HG03280 (cell line): ENCODE measurements around the gene FARP1.

Source experiments
- ATAC-seq: cut with Tn5 transposase; IDR thresholded peaks from one replicate; pipeline ENCODE4 v1.9.1; 2021; ENCODE audit warnings: mild to moderate bottlenecking, moderate library complexity; ENCODE audit not compliant: unreplicated experiment

FARP1 gene

GRCh38 chr13:98374750-98375149 is 231.9 kb downstream of the FARP1 start:
- no peak for ATAC-seq

GRCh38 chr13:98377635-98378378 is 234.9 kb downstream of the FARP1 start:
- ATAC-seq = no peak

DNA sequence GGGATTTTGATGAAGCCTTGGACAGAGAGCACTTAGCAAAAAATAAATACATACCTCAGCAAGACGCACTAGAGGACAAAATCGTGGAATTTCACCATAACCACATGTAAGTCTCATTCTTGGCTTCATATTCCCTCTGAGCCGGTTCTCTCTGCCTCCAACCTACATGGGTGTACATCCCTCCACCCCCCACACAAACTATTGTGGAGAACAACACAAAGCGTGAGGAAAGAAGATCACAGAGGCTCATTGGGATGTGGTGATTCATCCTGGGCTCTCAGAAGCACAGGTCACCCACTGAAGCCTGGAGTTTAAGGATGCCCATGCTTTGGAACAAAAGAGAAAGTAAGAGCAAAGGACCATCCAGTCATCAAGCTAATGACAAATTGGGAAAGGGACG is 241.8 kb downstream of the FARP1 start:
- ATAC-seq = no peak

- no peak for ATAC-seq
Observed at GRCh38 chr13:98385606-98386005, 242.7 kb downstream of the FARP1 start.

DNA sequence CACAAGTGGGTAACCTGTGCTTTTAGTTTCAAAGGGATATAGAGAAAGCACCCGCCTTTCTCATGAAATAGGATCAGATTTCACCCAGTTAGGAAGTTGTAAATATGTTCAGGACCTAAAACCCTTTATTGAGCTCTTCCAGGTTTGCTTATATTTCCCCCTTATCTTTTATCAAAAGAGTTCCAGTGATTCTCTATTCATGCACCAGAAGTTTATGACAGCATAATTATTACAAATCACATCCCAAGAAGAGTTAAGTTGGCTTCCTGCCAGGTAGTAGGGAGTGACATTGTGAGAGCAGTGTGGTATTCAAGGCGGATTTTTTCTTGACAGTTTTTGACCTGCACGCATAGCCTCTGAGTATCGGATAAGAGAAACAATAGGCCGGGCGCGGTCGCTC is 243.7 kb downstream of the FARP1 start:
- no peak for ATAC-seq

DNA sequence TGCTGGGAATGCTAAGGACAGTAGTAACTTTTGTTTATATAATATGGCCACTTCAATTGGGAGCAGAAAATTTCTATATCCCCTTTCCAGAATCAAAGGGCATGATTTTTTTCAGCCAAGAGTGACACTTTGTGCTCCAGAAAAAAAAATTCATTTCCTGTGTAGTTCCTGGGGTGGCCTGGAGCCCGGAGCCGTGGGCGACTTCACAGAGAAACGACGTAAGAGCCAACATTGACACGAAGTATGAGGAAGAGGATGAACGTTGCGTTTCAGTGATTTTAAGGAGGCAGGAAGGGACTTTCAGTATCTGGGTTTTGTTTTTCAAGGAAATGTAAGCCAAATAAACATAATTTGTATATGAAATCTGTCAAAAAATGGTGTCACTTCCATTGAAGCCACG is 246.4 kb downstream of the FARP1 start:
- ATAC-seq = no peak

- no peak for ATAC-seq
Observed at GRCh38 chr13:98390086-98390715, 247.3 kb downstream of the FARP1 start.

DNA sequence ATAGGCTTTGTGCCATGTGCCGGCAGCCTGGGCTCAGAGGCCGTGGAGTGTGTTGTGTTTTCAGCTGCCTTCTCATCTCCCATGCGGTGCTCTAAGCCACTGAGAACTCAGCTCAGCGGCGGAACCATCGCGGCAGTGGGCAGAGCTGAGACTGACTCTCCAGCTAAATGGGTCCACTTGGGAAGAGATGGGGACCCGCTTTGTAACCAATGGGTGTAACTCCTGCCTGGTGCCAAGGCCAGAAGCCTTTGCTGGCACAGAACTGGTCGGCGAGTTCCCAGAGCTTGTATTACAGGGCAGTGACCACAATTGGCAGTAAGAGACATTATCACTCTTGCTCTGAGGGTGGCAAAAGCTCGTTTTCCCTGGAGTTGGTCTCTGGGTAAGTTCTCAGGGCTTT is 251.0 kb downstream of the FARP1 start:
- ATAC-seq = no peak

- ATAC-seq = no peak
Observed at GRCh38 chr13:98394820-98395510, 252.1 kb downstream of the FARP1 start.

GRCh38 chr13:98396071-98396710 is 253.3 kb downstream of the FARP1 start:
- ATAC-seq = no peak

- ATAC-seq = no peak
Observed at GRCh38 chr13:98397221-98397620, 254.3 kb downstream of the FARP1 start.

GRCh38 chr13:98397861-98398260 is 255.0 kb downstream of the FARP1 start:
- no peak for ATAC-seq

GRCh38 chr13:98398581-98398980 is 255.7 kb downstream of the FARP1 start:
- no peak for ATAC-seq

DNA sequence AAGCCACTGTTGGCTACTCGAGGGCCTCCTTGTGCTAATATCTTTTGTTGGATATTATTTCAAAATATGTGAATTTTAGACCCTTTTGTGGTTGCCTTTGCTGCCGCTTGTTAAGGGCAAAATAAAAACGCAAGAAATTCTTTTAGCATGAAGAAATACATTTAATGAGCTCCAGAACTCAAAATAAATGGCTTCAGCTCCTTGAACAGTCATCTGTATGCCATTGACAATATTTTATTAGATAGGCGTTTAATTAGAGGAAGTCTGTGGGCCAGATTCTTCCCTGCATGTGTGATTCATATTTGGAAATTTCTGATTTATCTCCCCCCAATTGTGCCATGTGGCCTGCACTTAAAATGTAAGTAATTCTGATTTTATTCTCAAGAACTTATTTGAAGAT is 256.9 kb downstream of the FARP1 start:
- no peak for ATAC-seq

- no peak for ATAC-seq
Observed at GRCh38 chr13:98401934-98402333, 259.0 kb downstream of the FARP1 start.

DNA sequence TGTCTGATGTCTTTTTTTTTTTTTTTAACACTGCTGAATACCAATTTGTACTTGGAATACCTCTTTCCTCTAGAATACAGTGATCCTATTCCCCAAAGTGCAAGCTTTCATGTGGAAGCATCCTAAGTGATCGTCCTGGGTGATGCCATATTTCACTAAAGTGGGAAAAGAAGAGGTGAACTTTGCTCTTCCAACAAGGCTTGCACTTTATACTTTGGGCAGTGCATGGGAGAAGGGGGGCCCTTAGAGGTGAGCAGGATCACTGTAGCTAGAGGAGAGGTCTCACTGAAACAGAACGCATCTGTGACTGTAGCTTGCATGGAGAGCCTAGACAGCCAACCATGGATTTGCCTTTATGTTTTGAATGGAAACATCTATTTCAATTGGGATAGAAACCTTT is 260.2 kb downstream of the FARP1 start:
- ATAC-seq = no peak

DNA sequence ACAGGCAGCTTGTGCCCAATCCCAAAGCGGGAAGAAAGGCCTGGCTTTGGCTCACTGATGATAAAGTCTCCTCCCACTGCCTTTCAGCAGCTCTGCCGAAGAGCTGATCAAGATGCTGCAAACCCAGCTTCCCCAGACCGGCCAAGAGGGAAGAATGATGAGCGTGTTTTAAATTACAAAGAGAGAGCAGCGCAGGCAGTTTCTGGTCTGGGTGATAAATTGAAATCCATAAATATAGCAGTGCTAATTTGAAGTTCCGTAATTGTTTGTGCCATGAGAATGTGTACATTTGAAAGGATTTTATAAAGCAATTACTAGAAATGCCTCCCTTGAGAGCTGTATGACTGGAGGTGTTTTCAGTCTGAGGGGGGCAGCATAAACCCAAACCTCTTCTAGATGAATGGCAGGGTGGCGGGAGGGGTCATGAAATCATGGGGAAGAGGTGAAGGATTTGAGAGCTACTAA is 262.2 kb downstream of the FARP1 start:
- ATAC-seq = no peak

GRCh38 chr13:98405690-98406344 is 262.9 kb downstream of the FARP1 start:
- ATAC-seq = no peak

DNA sequence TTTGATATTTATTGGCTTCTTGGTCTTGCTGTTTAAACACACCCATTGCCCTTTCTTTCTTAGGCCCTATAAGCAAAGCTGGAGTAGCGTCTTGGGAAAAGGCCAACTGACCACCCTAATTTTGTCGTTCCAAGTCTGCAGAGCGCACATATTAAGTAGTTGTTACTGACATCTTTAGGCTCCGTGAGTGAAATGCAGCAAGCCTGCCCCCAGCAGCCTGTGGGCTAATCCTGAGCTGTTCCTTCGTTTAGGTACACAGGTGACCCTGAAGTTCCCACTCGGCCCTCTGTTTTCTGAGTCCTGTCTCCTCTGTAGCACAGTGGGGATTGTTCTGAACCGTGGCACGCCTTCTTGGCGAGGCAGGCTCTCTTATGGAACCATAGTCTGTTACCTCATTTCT is 263.5 kb downstream of the FARP1 start:
- no peak for ATAC-seq

GRCh38 chr13:98406971-98407370 is 264.1 kb downstream of the FARP1 start:
- ATAC-seq = no peak

DNA sequence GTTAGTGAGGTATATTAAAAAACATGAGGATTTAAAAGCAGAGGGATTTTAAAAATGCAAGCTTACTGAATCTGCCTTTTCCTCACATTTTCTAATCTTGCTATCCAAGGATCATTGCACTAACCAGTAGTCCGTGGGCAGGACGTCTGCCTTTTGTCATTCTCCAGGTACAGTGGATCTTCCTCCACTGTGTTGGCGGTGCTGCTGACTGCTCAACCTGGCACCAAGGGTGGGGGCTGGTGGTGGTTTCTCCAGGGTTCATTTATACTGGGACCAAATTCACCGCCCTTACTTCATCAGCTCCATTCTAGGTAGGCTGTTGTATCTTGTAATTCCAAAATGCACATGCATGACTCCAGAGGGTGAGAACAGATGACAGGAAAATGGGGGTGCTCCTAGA is 264.7 kb downstream of the FARP1 start:
- no peak for ATAC-seq
